GM13976 (cell line): ENCODE measurements around the gene TLR6.

ENCODE experiments used
- DNase-seq: peaks from one replicate; pipeline ENCODE4 v3.0.0; 2012; ENCODE audit warnings: low spot score
- in situ Hi-C: fragments of 300-500 bp; cut with MboI; formaldehyde crosslinking; loops from one replicate; pipeline ENCODE4 v1.12.0; 2022; ENCODE audit warnings: low sequenced_read_pairs, mixed read lengths, inconsistent platforms; ENCODE audit not compliant: unreplicated experiment
- TF ChIP-seq, protein P1 (sequence below): IDR thresholded peaks from 2 replicates; pipeline ENCODE4 v1.5.1; 2012; ENCODE audit warnings: borderline replicate concordance, mild to moderate bottlenecking; ENCODE audit not compliant: insufficient read depth; ENCODE audit errors: extremely low read depth, missing control alignments, control extremely low read depth

The TLR6 gene

DNA sequence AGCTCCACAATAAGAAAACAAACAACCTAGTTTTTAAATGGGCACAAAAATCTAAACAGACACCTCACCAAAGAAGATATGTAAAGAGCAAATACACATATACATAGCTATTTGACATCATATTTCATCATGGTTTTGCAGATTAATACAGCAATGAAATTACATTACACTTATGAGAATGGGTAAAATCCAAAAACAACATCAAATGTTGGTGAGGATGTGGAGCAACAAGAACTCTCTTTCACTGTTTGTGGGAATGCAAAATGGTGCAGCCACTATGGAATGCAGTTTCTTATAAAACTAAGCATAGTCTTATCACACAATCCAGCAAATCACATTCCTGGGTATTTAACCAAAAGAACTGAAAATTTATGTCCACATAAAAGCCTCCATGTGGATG lies 25.0 kb downstream of the TLR6 start:
- in situ Hi-C loops, result no loop called here
- TF ChIP-seq, protein P1, sequence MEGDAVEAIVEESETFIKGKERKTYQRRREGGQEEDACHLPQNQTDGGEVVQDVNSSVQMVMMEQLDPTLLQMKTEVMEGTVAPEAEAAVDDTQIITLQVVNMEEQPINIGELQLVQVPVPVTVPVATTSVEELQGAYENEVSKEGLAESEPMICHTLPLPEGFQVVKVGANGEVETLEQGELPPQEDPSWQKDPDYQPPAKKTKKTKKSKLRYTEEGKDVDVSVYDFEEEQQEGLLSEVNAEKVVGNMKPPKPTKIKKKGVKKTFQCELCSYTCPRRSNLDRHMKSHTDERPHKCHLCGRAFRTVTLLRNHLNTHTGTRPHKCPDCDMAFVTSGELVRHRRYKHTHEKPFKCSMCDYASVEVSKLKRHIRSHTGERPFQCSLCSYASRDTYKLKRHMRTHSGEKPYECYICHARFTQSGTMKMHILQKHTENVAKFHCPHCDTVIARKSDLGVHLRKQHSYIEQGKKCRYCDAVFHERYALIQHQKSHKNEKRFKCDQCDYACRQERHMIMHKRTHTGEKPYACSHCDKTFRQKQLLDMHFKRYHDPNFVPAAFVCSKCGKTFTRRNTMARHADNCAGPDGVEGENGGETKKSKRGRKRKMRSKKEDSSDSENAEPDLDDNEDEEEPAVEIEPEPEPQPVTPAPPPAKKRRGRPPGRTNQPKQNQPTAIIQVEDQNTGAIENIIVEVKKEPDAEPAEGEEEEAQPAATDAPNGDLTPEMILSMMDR, result no peak
- no peak for DNase-seq

DNA sequence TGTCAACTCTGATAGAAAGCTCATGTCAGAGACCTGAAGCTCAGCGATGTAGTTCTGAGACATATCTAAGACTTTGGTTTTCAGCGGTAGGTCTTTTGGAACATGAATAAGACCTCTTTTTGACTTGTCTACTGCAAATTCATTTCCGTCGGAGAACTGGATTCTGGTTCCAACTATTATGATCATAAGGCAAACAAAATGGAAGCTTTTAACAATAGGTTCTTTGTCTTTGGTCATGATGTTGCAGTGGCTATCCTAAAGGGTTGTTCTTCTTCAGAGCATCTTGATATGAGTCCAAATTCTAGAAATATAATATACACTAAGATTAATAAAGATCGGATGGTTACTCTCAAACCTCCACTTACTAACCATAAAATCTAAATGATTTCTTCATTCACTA lies 27.4 kb downstream of the TLR6 start:
- no peak for DNase-seq
- TF ChIP-seq, protein P1, result no peak
- in situ Hi-C loops, result no loop called here

DNA sequence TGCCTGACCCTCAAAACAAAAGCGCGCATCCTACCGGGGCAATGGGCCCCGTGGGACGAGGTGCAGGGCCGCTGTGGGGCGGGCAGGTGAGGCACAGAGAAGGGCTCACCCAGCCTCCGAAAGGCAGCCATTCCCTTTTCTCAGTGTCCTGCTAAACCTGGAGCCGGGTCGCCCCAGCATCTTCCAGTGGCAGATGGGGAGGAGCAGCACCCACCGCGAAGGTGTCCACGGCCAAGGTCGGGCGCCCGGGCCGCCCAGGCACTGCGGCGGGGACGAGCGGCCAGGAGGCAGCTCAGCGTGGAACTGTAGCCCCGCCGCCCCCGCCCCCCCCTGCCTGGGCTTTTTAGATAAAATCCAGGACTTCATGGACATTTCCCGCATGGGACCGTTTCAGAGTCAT lies 32.9 kb downstream of the TLR6 start:
- in situ Hi-C loops, result no loop called here
- TF ChIP-seq, protein P1, result no peak

DNA sequence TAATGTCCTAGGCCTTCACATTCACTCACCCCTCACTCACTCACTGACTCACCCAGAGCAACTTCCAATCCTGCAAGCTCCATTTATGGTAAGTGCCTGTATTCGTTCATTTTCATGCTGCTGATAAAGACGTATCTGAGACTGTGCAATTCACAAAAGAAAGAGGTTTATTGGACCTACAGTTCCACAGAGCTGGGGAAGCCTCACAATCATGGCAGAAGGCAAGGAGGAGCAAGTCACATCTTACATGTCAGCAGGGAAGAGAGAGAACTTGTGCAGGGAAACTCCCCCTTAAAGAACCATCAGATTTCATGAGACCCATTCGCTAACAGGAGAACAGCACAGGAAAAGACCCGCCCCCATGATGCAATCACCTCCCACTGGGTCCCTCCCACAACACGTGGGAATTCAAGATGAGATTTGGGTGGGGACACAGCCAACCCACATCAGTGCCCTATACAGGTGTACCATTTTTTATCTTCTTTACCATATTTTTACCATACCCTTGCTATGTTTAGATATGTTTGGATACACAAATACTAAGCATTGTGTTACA lies 33.8 kb downstream of the TLR6 start:
- no peak for DNase-seq
- TF ChIP-seq, protein P1, result no peak
- in situ Hi-C loops, result no loop called here

More for the DNA sequence above, 32.9 kb downstream of the TLR6 start:
- no peak for DNase-seq

DNA sequence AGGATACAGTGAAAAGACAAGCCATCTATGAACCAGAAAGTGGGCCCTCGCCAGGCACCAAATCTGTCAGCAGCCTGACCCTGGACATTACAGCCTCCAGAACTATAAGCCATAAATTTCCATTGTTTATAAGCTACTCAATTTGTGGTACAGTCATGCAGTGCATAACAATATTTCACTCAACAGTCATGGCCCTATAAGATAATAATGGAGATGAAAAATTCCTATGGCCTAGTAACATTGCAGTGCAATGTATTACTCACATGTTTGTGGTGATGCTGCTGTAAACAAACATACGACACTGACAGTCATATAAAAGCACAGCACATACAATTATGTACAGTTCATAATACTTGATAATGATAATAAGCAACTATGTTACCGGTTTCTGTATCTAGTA lies 34.9 kb downstream of the TLR6 start:
- in situ Hi-C loops, result no loop called here
- no peak for DNase-seq
- TF ChIP-seq, protein P1, result no peak

DNA sequence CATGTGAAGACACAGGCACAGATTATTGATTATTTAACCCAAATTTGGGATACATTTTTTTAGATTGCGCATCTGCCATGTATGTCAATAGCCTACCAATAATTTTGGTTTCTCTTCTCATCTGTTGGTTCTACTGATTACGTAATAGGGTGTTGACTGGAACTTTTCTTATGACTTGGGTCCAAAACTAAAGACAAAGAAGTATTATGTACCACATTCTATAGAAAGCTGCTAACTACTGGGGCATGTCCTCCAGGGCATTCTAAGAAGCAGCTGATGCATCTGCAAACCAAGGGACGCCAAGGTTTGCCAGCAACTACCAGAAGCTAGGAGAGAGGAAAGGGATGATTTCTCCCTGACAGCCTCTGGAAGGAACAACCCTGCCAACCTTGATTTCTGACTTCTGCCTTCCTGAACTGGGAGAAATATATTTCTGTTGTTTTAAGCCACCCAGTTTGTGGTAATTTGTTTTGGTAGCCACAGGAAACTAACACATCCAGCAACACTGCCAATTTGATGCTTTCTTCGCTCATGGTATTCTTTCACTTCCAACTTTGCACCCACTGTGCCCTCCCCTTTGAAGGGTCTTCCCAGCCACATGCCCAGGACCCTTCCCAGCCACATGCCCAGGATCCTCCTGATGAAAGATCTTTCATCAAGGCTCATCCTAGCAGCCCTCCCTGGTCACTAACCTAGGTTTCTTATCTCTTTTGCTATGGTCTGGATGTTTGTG lies 36.1 kb downstream of the TLR6 start:
- in situ Hi-C loops, result no loop called here
- DNase-seq, result peak; percentile 57
- TF ChIP-seq, protein P1, result no peak

DNA sequence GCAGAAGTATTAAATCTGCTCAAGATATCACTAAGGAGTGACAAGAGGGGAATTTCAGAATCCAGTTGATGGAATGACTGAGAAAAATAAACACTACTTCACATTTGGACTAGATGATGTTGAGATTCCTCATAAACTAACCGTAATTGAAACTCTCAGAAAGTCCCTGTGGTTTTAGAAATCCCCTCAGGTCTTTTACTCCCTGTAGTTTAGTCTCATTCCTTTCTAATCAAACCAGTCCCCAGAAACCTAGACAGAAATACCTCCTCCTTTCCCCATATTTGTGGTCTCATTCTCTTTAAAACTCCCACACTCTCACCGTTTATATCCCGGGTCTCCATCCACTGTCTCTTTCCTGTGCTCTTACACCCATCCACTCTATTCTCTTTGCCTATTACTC lies 37.0 kb downstream of the TLR6 start:
- no peak for DNase-seq
- TF ChIP-seq, protein P1, result no peak
- in situ Hi-C loops, result no loop called here
